HCT116 (cell line): ENCODE data around the gene ACSL3. TPM values are rescaled to one million over a fixed set of nuclear protein-coding genes. Genes with fewer than 3 reads are reported as not detected.

Source experiments
- ATAC-seq: fragments of 200-7000 bp; cut with Tn5 transposase; 2 replicates; pipeline ENCODE4 v1.9.1; 2020; ENCODE audit warnings: mild to moderate bottlenecking, moderate library complexity
- BruUV-seq: library from RNA; stranded (reverse); fragments of 400-500 nt; replicated peaks from 2 replicates; lab custom pipeline; 2021; lab: Mats Ljungman, UMichigan
- CTCF ChIA-PET: fragments of 300-600 bp; sonication (Branson Sonifier 250); formaldehyde crosslinking; loops from one replicate; lab custom pipeline; 2021; ENCODE audit warnings: antibody characterized with exemption; lab: Charles Lee
- POLR2A ChIA-PET: fragments of 300-600, 350-600 bp; sonication (Branson Sonifier 250); formaldehyde crosslinking; loops from one replicate; lab custom pipeline; 2021; ENCODE audit warnings: antibody characterized with exemption; lab: Charles Lee
- RAD21 ChIA-PET, 2 experiments: fragments of 300-600 bp; sonication (Branson Sonifier 250); formaldehyde crosslinking; loops; one replicate each; lab custom pipeline; 2023; ENCODE audit warnings: low total read pairs in 2 of 2; ENCODE audit not compliant: uncharacterized antibody in 2 of 2, unreplicated experiment in 2 of 2, low non-redundant PET in 1 of 2; lab: Charles Lee
- DNase-seq: peaks from one replicate; pipeline ENCODE4 v3.0.0-alpha.2; 2010; ENCODE audit warnings: low read depth, low spot score
- H2AFZ ChIP-seq: fragments of 200-600 bp; shearing (Covaris generic), sonication (generic); 2 replicates; pipeline ENCODE4 v1.6.1; 2017; ENCODE audit warnings: low read depth, mixed run types, mixed read lengths, antibody characterized with exemption, low read length; ENCODE audit not compliant: poor library complexity, severe bottlenecking
- H3K27ac ChIP-seq: 2 replicates; pipeline ENCODE4 v1.5.1; 2012; ENCODE audit warnings: low read depth, low read length
- H3K27me3 ChIP-seq: fragments of 200-600 bp; sonication (generic); 2 replicates; pipeline ENCODE4 v1.6.1; 2016; ENCODE audit warnings: mixed run types, low read length, mixed read lengths; ENCODE audit not compliant: insufficient read depth
- H3K36me3 ChIP-seq, 2 experiments: fragments of 200-500 bp in 1 of 2; fragments of 200-600 bp in 1 of 2; sonication (Bioruptor generic) in 1 of 2; sonication (generic) in 1 of 2; 2 replicates each; pipeline versions ENCODE4 v1.5.1 to v1.6.1; 2014 to 2016; ENCODE audit warnings: low read length in 2 of 2, inconsistent platforms in 1 of 2, mixed read lengths in 1 of 2, mixed run types in 1 of 2; ENCODE audit not compliant: insufficient read depth in 2 of 2, control insufficient read depth in 1 of 2
- H3K4me1 ChIP-seq, 2 experiments: fragments of 200-600 bp in 1 of 2; sonication (generic) in 1 of 2; 2 replicates each; pipeline versions ENCODE4 v1.5.1 to v1.6.1; 2012 to 2017; ENCODE audit warnings: low read length in 2 of 2, inconsistent platforms in 1 of 2, mild to moderate bottlenecking in 1 of 2, mixed read lengths in 1 of 2, mixed run types in 1 of 2, moderate library complexity in 1 of 2; ENCODE audit not compliant: insufficient read depth in 2 of 2, control insufficient read depth in 1 of 2
- H3K4me2 ChIP-seq: fragments of 200-600 bp; sonication (generic); 2 replicates; pipeline ENCODE4 v1.6.1; 2017; ENCODE audit warnings: mixed run types, low read length, mixed read lengths
- H3K4me3 ChIP-seq, 2 experiments: fragments of 200-600 bp in 1 of 2; sonication (generic) in 1 of 2; replicated peaks in 1 of 2; 2 replicates each; pipeline ENCODE4 v1.5.1; 2011 to 2016; ENCODE audit warnings: low read length in 2 of 2, control low read depth in 1 of 2, low read depth in 1 of 2, mild to moderate bottlenecking in 1 of 2, mixed read lengths in 1 of 2, mixed run types in 1 of 2
- H3K79me2 ChIP-seq: fragments of 200-600 bp; sonication (generic); 2 replicates; pipeline ENCODE4 v1.6.1; 2017; ENCODE audit warnings: mild to moderate bottlenecking, mixed run types, low read length, moderate library complexity, mixed read lengths; ENCODE audit not compliant: insufficient read depth
- H3K9ac ChIP-seq: fragments of 200-600 bp; sonication (generic); 2 replicates; pipeline ENCODE4 v1.6.1; 2016; ENCODE audit warnings: low read length, mixed read lengths
- H3K9me2 ChIP-seq: fragments of 200-600 bp; sonication (generic), shearing (Covaris generic); 2 replicates; pipeline ENCODE4 v1.6.1; 2017; ENCODE audit warnings: mixed run types, mild to moderate bottlenecking, moderate library complexity; ENCODE audit not compliant: insufficient read depth
- H3K9me3 ChIP-seq, 2 experiments: fragments of 200-500 bp in 1 of 2; fragments of 200-600 bp in 1 of 2; sonication (Bioruptor generic) in 1 of 2; sonication (generic) in 1 of 2; 2 replicates each; pipeline ENCODE4 v1.6.1; 2014 to 2017; ENCODE audit warnings: low read length in 2 of 2, mixed read lengths in 2 of 2, inconsistent platforms in 1 of 2, low read depth in 1 of 2, mild to moderate bottlenecking in 1 of 2, mixed run types in 1 of 2, moderate library complexity in 1 of 2; ENCODE audit not compliant: control insufficient read depth in 1 of 2, insufficient read depth in 1 of 2
- H4K20me1 ChIP-seq: fragments of 200-600 bp; sonication (generic), shearing (Covaris generic); 2 replicates; pipeline ENCODE4 v1.6.1; 2017; ENCODE audit warnings: mixed run types, mild to moderate bottlenecking, moderate library complexity; ENCODE audit not compliant: insufficient read depth
- CBX3 ChIP-seq: IDR thresholded peaks from 2 replicates; pipeline ENCODE4 v1.6.1; 2012; ENCODE audit warnings: low read depth
- CEBPB ChIP-seq: IDR thresholded peaks from 2 replicates; pipeline ENCODE4 v1.6.1; 2012; ENCODE audit warnings: low read depth
- CTCF ChIP-seq, 3 experiments: fragments of 200-600 bp in 1 of 3; sonication (generic) in 1 of 3; IDR thresholded peaks in 2 of 3; conservative IDR thresholded peaks in 1 of 3; 2 replicates each; pipeline ENCODE4 v1.5.1; 2012 to 2017; ENCODE audit warnings: low read depth in 2 of 3, low read length in 2 of 3, antibody characterized with exemption in 1 of 3, borderline replicate concordance in 1 of 3, control low read depth in 1 of 3, mild to moderate bottlenecking in 1 of 3, mixed read lengths in 1 of 3, mixed run types in 1 of 3, moderate library complexity in 1 of 3; ENCODE audit not compliant: insufficient read depth in 1 of 3
- EGR1 ChIP-seq: IDR thresholded peaks from 2 replicates; pipeline ENCODE4 v1.6.1; 2012; ENCODE audit warnings: low read depth
- ELF1 ChIP-seq: IDR thresholded peaks from 2 replicates; pipeline ENCODE4 v1.6.1; 2012; ENCODE audit warnings: low read depth, borderline replicate concordance
- FOSL1 ChIP-seq: IDR thresholded peaks from 2 replicates; pipeline ENCODE4 v1.6.1; 2012; ENCODE audit warnings: low read depth
- JUND ChIP-seq: IDR thresholded peaks from 2 replicates; pipeline ENCODE4 v1.6.1; 2012
- MAX ChIP-seq: IDR thresholded peaks from 2 replicates; pipeline ENCODE4 v1.6.1; 2012
- POLR2A ChIP-seq: IDR thresholded peaks from 2 replicates; pipeline ENCODE4 v1.7.0; 2011; ENCODE audit warnings: borderline replicate concordance; ENCODE audit not compliant: insufficient read depth, insufficient read length; ENCODE audit errors: extremely low read depth
- POLR2AphosphoS5 ChIP-seq: IDR thresholded peaks from 2 replicates; pipeline ENCODE4 v1.6.1; 2011; ENCODE audit warnings: mild to moderate bottlenecking, low read depth, low read length, moderate library complexity
- RAD21 ChIP-seq: IDR thresholded peaks from 2 replicates; pipeline ENCODE4 v1.6.1; 2012; ENCODE audit warnings: low read depth, mild to moderate bottlenecking
- REST ChIP-seq: IDR thresholded peaks from 2 replicates; pipeline ENCODE4 v1.6.1; 2012; ENCODE audit warnings: low read depth
- SIN3A ChIP-seq: IDR thresholded peaks from 2 replicates; pipeline ENCODE4 v1.6.1; 2012; ENCODE audit warnings: low read depth
- SRF ChIP-seq: IDR thresholded peaks from 2 replicates; pipeline ENCODE4 v1.6.1; 2012; ENCODE audit warnings: low read depth
- TCF7L2 ChIP-seq: IDR thresholded peaks from 2 replicates; pipeline ENCODE4 v1.7.0; 2011; ENCODE audit warnings: borderline replicate concordance, inconsistent platforms; ENCODE audit not compliant: insufficient read depth, insufficient read length; ENCODE audit errors: extremely low read depth
- ZFX ChIP-seq: fragments of 450-650 bp; IDR thresholded peaks from 2 replicates; pipeline ENCODE4 v1.6.1; 2017
- ZNF274 ChIP-seq: fragments of 200-500 bp; sonication (Bioruptor generic); IDR thresholded peaks from 2 replicates; pipeline ENCODE4 v1.6.1; 2014; ENCODE audit warnings: mild to moderate bottlenecking, low read depth, low read length, inconsistent platforms
- intact Hi-C: fragments of 100-400 bp; cut with micrococcal nuclease; formaldehyde crosslinking; loops from 2 replicates; pipeline ENCODE4 v1.10.0; 2022
- total RNA-seq: library from RNA; stranded (reverse); gene quantifications from one replicate; pipeline ENCODE4 v1.2.1, GENCODE V29; 2021; ENCODE audit not compliant: unreplicated experiment

Gene ACSL3
- total RNA-seq, 1 experiment from 2014 or later, result 142 TPM

GRCh38 chr2:222950638-222951285 is 89.9 kb downstream of the ACSL3 start:
- no peak overlapping the region for H3K4me2 ChIP-seq
- TF ChIP-seq RAD21 (no peak), SIN3A (no peak), CEBPB (no peak), MAX (no peak), EGR1 (no peak), ZFX (no peak), TCF7L2 (no peak), JUND (no peak), ELF1 (no peak), POLR2A (no peak)
- TF ChIP-seq, all 23 proteins: peak for 0
- H2AFZ ChIP-seq, result no peak overlapping the region
- no peaks in the 10 kb centered on the region for H3K9me3 ChIP-seq
- no peaks in the 10 kb centered on the region for H3K27me3 ChIP-seq
- no peaks in the 10 kb centered on the region for H4K20me1 ChIP-seq
- intact Hi-C loops, result no loop called here
- RAD21 ChIA-PET, result no interaction called here
- H3K36me3 ChIP-seq, result no peaks in the 10 kb centered on the region
- H3K4me1 ChIP-seq, result no peaks in the 10 kb centered on the region
- BruUV-seq, result no TSS peak
- no peak for ATAC-seq
- H3K9ac ChIP-seq, result no peak overlapping the region
- H3K4me3 ChIP-seq, result no peak overlapping the region
- POLR2A ChIA-PET, result no interaction called here
- no peaks in the 10 kb centered on the region for H3K9me2 ChIP-seq
- no peak for DNase-seq
- CTCF ChIA-PET, result no interaction called here
- no peak overlapping the region for H3K27ac ChIP-seq
- no peaks in the 10 kb centered on the region for H3K79me2 ChIP-seq

GRCh38 chr2:222952204-222952603 is 91.4 kb downstream of the ACSL3 start:
- Histone ChIP-seq H3K9me3 (no peaks in the 10 kb centered on the region), H3K79me2 (no peaks in the 10 kb centered on the region), H3K4me3 (no peak overlapping the region), H3K27me3 (no peaks in the 10 kb centered on the region), H4K20me1 (no peaks in the 10 kb centered on the region), H3K4me2 (no peak overlapping the region), H2AFZ (no peak overlapping the region), H3K36me3 (no peaks in the 10 kb centered on the region), H3K9me2 (no peaks in the 10 kb centered on the region), H3K4me1 (no peaks in the 10 kb centered on the region), H3K27ac (no peak overlapping the region), H3K9ac (no peak overlapping the region)
- ChIA-PET RAD21 (no interaction called here), CTCF (interaction anchor here (0.9 kb wide), 1 partner anchor 13 kb away, joined by 3 read pairs; no protein-coding TSS in a partner anchor), POLR2A (interaction anchor here (0.6 kb wide), 1 partner anchor 1600 kb away, joined by 3 read pairs; no protein-coding TSS in a partner anchor)
- BruUV-seq, result no TSS peak
- ATAC-seq, result no peak
- no peak for DNase-seq
- intact Hi-C loops, result no loop called here
- TF ChIP-seq ZFX, result no peak
- no peak for TF ChIP-seq JUND
- TF ChIP-seq RAD21, result no peak
- no peak for TF ChIP-seq TCF7L2
- TF ChIP-seq CBX3, result no peak
- TF ChIP-seq CEBPB, result no peak
- TF ChIP-seq POLR2AphosphoS5, result no peak
- TF ChIP-seq FOSL1, result no peak
- TF ChIP-seq CTCF (IDR thresholded peaks at IDR 0.05 in 2 of 3, conservative IDR thresholded peaks at IDR 0.05 in 1 of 3; ENCODE audit: borderline replicate concordance in 1 of 3, insufficient read depth in 1 of 3, low read depth in 2 of 3, low read length in 2 of 3), result no peak
- TF ChIP-seq ZNF274, result no peak
- no peak for TF ChIP-seq SRF
- TF ChIP-seq REST, result no peak
